ENCODE data around the gene MED13L. TPM values are rescaled to one million over a fixed set of nuclear protein-coding genes. Genes with fewer than 3 reads are reported as not detected.

MED13L gene
- polyA plus RNA-seq: 10 to 100 TPM; 14.2 to 33.6 (median 28.7) TPM

- 1 to 2% (median 1%) methylated on average over 28 to 110 of the region's 111 CpGs for WGBS, 3 donors
- peak within 1 kb of the TSS; percentile 92 for H3K27ac ChIP-seq (ENCODE audit: low read depth, low read length)
Observed at GRCh38 chr12:116277467-116278278, at the start of gene MED13L. Gene MED13L (minus strand): TSS chr12:116277693. CDS start chr12:116277131, 562 bp downstream.

GRCh38 chr12:116325336-116325664 is 47.8 kb upstream of the MED13L start:
- 52 to 94% (median 67%) methylated on average over 1 of the region's 1 CpG for WGBS, 3 donors
- no peak overlapping the region for H3K27ac ChIP-seq (ENCODE audit: low read depth, low read length)

- 61 to 85% (median 66%) methylated on average over 4 of the region's 4 CpGs for WGBS, 3 donors
- H3K27ac ChIP-seq (ENCODE audit: low read depth, low read length): no peak overlapping the region
Observed at GRCh38 chr12:116324654-116325335, 47.3 kb upstream of the MED13L start.

- H3K27ac ChIP-seq (ENCODE audit: low read depth, low read length): no peak overlapping the region
- 78 to 89% (median 82%) methylated on average over 10 of the region's 10 CpGs for WGBS, 3 donors
Observed at GRCh38 chr12:116323406-116324386, 46.2 kb upstream of the MED13L start.

- no peak overlapping the region for H3K27ac ChIP-seq (ENCODE audit: low read depth, low read length)
- 87 to 98% (median 89%) methylated on average over 6 of the region's 6 CpGs for WGBS, 3 donors
Observed at GRCh38 chr12:116321913-116322312, 44.4 kb upstream of the MED13L start.

- H3K27ac ChIP-seq (ENCODE audit: low read depth, low read length): no peak overlapping the region
- 34 to 56% (median 49%) methylated on average over 2 of the region's 2 CpGs for WGBS, 3 donors
Observed at GRCh38 chr12:116320791-116321217, 43.3 kb upstream of the MED13L start.

- WGBS, 3 donors: 10 to 61% (median 17%) methylated on average over 16 of the region's 16 CpGs
- H3K27ac ChIP-seq (ENCODE audit: low read depth, low read length): no peak overlapping the region
Observed at GRCh38 chr12:116319898-116320621, 42.6 kb upstream of the MED13L start.

- 48 to 82% (median 50%) methylated on average over 14 of the region's 14 CpGs for WGBS, 3 donors
- H3K27ac ChIP-seq (ENCODE audit: low read depth, low read length): no peak overlapping the region
Observed at GRCh38 chr12:116319233-116319897, 41.9 kb upstream of the MED13L start.

GRCh38 chr12:116318576-116319232 is 41.2 kb upstream of the MED13L start:
- H3K27ac ChIP-seq (ENCODE audit: low read depth, low read length): no peak overlapping the region
- WGBS, 3 donors: 58 to 78% (median 74%) methylated on average over 21 of the region's 21 CpGs

GRCh38 chr12:116317986-116318575 is 40.6 kb upstream of the MED13L start:
- H3K27ac ChIP-seq (ENCODE audit: low read depth, low read length): no peak overlapping the region
- 47 to 88% (median 77%) methylated on average over 23 of the region's 23 CpGs for WGBS, 3 donors

- 92 to 95% (median 93%) methylated on average over 4 of the region's 4 CpGs for WGBS, 3 donors
- H3K27ac ChIP-seq (ENCODE audit: low read depth, low read length): no peak overlapping the region
Observed at GRCh38 chr12:116317139-116317538, 39.6 kb upstream of the MED13L start.

- no peak overlapping the region for H3K27ac ChIP-seq (ENCODE audit: low read depth, low read length)
Observed at GRCh38 chr12:116314477-116314876, 37.0 kb upstream of the MED13L start.

GRCh38 chr12:116313194-116313927 is 35.9 kb upstream of the MED13L start:
- WGBS, 3 donors: 62 to 79% (median 74%) methylated on average over 19 of the region's 19 CpGs
- no peak overlapping the region for H3K27ac ChIP-seq (ENCODE audit: low read depth, low read length)

More at GRCh38 chr12:116314477-116314876, 37.0 kb upstream of the MED13L start:
- 55 to 59% (median 58%) methylated on average over 7 of the region's 7 CpGs for WGBS, 3 donors

- WGBS, 3 donors: 95 to 97% (median 96%) methylated on average over 3 of the region's 3 CpGs
- no peak overlapping the region for H3K27ac ChIP-seq (ENCODE audit: low read depth, low read length)
Observed at GRCh38 chr12:116310082-116310481, 32.6 kb upstream of the MED13L start.

- H3K27ac ChIP-seq (ENCODE audit: low read depth, low read length): no peak overlapping the region
- whole genome bisulfite sequencing, 3 donors: 62 to 97% (median 65%) methylated on average over 1 of the region's 1 CpG
Observed at GRCh38 chr12:116309343-116309742, 31.9 kb upstream of the MED13L start.

- WGBS, 3 donors: 68 to 76% (median 76%) methylated on average over 7 of the region's 7 CpGs
- H3K27ac ChIP-seq (ENCODE audit: low read depth, low read length): no peak overlapping the region
Observed at GRCh38 chr12:116308647-116309046, 31.2 kb upstream of the MED13L start.

Data from adipose tissue (tissue), 3 donors.